KBM-7 (cell line): Measurements from ENCODE around the gene GDF2.

ENCODE experiments used
- DNase-seq: peaks from one replicate; pipeline ENCODE4 v3.0.0-alpha.2; 2015
- in situ Hi-C: fragments of 300-500 bp; cut with MboI; formaldehyde crosslinking; loops from 2 replicates; pipeline ENCODE4 v1.14.3; 2020; ENCODE audit warnings: low sequenced_read_pairs, low pct_unique_long_range_greater_than_20kb, mixed read lengths

Gene GDF2

DNA sequence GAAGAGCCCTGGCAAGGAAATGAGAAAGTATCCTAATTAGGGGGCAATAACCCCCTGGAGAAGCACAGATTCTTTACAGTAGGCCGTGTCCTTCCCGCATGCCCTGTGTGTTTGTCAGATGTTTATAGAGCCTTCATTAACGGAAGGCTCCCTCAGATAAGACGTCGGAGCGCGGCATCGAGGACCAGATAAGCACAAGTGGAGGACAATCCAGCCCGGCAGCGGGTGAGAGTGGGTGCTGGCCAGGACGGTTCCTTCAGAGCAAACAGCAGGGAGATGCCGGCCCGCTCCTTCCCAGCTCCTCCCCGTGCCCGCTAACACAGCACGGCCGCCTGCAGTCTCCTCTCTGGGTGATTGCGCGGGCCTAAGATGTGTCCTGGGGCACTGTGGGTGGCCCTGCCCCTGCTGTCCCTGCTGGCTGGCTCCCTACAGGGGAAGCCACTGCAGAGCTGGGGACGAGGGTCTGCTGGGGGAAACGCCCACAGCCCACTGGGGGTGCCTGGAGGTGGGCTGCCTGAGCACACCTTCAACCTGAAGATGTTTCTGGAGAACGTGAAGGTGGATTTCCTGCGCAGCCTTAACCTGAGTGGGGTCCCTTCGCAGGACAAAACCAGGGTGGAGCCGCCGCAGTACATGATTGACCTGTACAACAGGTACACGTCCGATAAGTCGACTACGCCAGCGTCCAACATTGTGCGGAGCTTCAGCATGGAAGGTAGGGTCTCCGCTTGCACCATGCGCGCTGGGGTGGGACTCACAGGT, at the start of gene GDF2:
GDF2 (plus strand) TSS at position 155 of the 762 bp plus-strand sequence; CDS start at position 370, 215 bp downstream.
- no peak for DNase-seq
- in situ Hi-C loops, result no loop called here

DNA sequence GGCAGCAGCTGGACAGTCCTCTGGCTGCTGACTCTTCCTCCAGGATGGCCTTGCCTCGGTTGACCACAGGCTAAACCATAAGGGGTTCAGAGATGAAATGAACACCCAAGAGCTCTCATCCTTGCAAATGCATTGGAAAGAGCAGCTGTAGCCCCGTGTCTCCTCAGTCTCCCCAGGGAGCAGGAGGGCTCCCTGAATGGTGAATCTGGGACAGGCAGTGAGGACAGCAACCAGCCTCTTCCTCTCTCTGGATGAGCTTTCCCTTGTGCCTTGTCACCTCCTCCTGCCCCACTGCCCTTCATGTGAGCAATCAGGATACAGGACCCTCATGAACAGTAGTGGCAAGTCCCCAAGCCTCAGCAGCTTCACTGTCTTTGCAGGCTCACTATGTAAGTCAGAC, 46.2 kb upstream of the GDF2 start:
- no peak for DNase-seq
- in situ Hi-C loops, result no loop called here

- DNase-seq, result no peak
- in situ Hi-C loops, result no loop called here
Observed at GRCh38 chr10:47276576-47277351, 45.5 kb upstream of the GDF2 start.

DNA sequence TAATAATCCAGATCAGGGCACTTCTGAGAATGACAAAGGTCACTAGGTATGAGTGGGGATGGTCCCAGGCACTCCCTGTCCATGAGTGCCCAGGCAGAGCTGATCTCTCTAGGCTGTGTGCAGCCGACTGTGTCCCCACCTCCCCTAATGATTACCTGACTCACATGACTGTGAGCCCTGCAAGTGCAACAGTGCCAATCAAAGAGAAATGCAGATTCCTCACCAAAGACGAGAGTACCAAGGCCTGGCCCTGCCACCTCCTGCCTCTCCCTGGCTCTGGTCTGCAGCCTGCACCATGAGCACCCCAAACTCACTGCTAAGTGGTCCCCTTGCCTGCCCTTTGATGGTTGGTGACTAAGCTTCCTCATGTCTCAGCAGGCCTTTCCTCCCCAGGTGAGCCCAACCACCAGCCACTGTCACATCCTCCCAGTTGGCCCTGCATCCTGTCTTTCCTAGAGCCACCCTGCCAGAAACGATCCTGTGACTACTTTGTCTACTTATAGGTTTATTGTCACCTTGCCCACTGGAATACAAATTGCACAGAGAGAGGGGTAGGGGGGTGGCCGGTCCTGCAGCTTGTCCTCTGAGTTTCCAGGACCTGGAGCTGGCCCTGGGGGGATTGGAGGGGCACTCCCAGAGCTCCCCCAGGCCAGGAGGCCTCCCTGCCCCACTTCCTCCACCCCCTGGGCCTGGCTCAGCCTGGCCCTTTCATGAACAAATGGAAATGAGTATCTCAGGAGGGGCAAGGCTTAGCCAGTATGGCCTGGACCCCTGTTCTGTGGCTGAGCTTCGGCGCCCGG, 44.7 kb upstream of the GDF2 start:
- no peak for DNase-seq
- in situ Hi-C loops, result no loop called here

- DNase-seq, result no peak
- in situ Hi-C loops, result no loop called here
Observed at GRCh38 chr10:47278152-47278473, 44.1 kb upstream of the GDF2 start.

GRCh38 chr10:47278720-47279119, 43.5 kb upstream of the GDF2 start:
- DNase-seq, result no peak
- in situ Hi-C loops, result no loop called here

DNA sequence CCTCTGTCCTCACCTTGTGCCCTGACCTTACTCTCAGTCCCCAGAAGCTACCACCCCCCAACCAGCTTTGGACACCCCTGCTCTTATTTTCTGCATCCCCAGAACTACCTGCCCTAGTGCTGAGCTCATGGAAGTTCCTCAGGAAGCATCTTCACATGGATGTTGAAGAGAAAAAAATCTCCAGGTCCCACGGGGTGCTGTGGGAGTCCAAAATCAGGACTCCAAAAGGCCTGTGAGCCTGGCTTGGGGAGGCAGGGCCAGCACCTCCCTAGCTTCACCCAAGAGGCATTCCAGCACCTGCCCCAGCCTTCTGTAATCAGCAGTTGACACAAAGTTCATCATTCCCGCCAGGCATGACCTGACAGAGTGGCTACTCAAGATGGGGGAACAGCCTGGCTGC, 43.0 kb upstream of the GDF2 start:
- in situ Hi-C loops, result no loop called here
- DNase-seq, result no peak

DNA sequence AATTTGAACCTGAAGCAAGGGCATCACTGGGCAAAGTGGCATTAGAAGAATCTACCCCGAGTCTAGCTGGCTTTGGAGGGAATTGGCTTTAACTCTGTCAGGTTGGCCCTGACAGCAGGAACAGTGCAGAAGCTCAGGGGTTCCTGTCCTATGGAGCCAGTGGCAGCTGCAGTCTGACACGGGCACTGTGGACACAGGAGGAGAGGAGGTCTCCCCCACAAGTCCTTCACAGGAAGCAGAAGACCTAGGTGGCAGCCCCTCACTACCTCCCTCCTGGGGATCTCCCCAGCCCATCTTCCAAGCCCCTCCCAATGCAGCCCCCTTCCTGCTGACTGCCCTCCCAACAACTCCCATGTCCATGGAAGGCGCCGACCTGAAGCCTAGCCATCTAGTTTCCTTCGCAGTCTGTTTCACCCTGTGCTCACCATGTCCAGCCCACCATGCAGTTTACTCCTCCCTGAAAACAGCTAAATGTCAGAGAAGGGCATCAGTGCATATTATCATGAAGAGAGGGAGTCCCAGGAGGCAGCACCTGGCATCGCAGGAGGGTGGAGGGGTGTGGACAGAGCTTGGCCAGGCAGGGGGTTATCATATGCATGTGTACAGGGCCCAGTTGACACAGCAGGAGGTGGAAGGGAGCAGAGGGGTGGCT, 40.1 kb upstream of the GDF2 start:
- no peak for DNase-seq
- in situ Hi-C loops, result no loop called here

GRCh38 chr10:47282657-47283018, 39.6 kb upstream of the GDF2 start:
- no peak for DNase-seq
- in situ Hi-C loops, result no loop called here

DNA sequence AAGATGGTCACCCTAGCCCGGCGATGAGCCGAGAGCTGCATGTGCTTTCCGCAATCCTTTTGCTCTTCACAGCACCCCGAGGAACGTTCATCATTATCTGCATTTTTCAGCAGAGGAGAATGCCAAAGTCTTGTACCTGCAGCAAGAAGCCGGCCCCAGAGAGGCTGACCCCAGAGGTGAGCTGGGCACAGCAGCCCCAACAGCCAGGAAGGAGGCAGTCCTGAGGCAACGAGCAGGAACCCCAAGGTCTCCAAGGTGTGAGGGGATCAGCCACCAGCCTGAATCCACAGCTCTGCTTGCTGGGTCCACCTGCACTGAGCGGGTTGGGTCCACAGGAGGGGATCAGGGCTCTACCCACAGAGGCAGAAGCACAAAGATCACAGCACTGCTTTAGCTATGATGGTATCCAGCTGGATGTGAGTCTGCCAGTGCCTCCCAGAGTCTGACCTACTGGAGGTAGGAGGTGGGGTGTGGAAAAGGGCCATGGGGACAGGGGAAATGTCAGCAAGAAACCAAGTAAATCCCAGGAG, 39.1 kb upstream of the GDF2 start:
- in situ Hi-C loops, result no loop called here
- no peak for DNase-seq

DNA sequence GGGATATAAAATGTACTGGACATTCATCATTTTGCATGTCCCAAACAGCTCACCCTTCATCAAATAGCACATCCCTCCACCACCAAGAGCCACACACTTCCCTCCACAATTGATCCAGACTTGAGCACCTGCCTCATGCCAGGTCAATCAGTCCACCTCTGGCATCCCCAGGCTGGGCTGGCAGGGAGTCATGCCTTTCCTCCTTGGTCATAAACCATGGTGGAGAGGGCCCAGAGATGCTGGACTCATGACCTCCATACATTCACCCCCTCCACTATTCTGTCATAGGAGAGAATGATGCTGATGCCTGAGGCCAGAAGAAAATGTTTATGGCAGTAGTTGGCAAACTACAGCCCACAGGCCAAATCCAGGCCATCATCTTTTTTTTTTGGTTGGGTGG, 38.4 kb upstream of the GDF2 start:
- DNase-seq, result no peak
- in situ Hi-C loops, result no loop called here

DNA sequence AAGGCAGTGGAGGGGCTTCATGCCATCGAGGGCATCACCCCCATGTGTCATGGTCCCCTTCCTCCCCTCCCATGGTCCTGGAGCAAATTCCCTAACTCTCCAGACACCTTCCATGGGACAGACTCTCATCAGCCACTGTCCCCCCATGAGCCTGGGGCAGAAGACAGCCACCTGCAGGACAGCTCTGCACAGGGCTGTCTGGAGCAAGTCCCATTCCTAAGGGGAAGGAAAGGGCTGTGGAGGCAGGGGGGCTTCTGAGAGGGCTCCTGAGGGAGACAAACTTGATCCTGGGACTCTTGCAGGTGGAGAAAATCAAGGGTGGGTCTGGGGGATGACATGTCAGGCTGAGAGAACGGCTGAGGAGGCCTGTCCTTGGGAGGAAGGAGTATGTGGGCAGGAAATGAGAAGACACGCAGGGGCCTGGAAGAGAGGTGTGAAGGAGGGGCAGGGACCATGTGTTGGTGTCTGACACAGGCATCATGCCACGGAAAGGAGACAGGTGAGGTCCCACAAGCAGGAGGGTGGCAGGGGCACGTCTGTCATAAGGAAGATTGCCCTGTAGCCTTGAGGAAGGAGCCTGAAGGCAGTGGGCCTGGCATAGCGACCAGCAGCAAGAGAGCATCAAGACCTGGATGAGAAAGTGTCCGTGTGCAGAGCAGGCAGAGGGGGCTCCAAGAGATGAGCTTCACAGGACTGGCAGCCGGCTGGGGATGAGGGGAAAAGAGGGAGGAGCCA, 36.7 kb upstream of the GDF2 start:
- DNase-seq, result no peak
- in situ Hi-C loops, result no loop called here

- no peak for DNase-seq
- in situ Hi-C loops, result no loop called here
Observed at GRCh38 chr10:47286116-47286505, 36.1 kb upstream of the GDF2 start.

DNA sequence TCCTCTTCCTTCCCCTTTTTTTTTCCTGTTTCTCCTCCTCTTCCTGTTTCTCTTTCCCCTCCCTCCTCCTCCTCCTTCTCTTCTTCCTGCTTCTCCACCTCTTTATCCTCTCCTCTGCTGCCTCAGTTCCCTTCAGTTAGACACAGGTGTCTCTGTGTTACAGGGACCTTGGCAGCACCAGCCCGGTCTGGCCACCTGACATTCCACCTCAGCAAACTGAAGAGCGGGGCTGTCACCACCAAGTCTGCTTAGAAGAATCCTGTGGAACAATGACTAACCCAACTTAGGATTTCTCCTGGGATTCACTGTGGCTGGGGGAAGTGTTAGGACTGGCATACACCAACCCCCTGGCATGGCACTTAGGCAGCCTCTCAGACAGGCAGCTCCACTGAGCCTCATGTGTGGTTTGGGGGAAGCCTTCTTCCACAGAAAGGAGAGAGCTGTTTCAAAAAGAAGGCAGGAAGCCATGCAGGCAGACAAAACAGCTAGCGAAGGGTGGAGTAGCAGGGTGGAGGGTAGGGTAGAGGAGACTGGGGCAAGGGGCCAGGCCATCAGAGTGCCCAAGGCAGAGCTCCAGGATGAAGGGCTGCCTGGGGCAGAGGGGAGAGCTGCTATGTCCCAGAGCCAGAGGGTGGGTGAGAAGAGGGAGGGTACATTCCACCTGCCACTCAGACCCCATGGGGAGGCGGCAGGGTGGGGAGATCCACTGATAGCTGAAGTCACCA, 35.5 kb upstream of the GDF2 start:
- in situ Hi-C loops, result no loop called here
- no peak for DNase-seq

DNA sequence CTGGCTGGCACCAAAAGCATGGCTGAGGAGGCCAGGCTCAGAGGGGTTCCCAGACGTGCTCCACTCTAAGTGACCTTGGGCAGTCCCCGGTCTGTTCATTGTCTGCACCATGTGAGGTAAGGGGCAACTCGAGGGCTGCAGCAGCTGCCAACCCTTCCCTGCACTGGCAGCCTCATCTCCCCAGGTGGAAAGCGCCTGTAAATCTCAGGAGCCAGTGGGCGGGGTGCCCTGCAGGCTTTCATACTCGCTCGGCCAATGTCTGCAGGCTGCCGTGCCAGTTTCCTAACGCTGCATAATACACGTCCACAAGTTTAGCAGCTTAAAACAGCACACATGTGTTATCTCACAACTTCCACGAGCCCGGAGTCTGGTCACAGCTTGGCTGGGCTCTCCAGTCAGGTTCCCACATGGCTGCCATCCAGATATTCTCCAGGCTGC, 34.9 kb upstream of the GDF2 start:
- in situ Hi-C loops, result no loop called here
- no peak for DNase-seq

DNA sequence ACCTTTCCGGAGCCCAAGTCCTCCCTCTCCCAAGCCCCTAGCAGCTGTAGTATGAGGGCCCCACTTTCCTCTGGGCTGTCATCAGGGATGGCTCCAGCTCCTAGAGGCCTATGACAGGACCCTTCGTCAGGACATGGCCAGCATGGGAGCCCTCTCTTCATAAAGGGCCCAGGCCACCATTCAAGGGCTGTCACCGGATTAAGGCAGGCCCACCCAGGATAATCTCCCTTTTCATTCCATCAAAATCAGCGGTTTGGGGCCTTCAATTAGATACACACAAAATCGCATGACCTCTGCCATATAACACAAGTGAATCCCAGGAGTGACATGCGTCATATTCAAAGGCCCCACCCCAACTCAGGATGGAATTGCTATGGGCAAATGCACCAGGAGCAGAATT, 34.4 kb upstream of the GDF2 start:
- in situ Hi-C loops, result no loop called here
- no peak for DNase-seq

DNA sequence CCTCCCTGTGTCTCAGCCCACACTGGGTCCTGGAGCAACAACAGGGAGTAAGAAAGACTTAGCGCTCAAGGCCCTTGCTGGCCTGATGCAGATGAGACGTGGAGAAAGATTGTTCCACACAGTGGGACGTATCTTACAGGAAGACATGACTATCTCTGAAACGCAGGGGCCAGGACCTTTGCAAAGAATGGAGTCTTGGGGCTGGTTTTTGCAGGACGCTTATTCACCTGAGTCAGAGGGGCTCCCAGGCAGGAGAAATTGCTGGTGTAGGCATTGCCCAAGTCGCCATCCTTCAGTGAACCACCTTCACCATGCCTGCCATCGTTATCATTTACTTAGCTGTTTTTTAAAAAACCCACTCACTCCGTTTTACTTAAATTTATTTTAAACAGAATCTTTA, 34.0 kb upstream of the GDF2 start:
- in situ Hi-C loops, result no loop called here
- no peak for DNase-seq

GRCh38 chr10:47288916-47289495, 33.2 kb upstream of the GDF2 start:
- no peak for DNase-seq
- in situ Hi-C loops, result no loop called here
